IMR-90 (cell line): ENCODE results near the gene TBC1D17. TPM values are rescaled to one million over a fixed set of nuclear protein-coding genes. Genes with fewer than 3 reads are reported as not detected.

Experiments
- ATAC-seq: fragments of 200-7000 bp; cut with Tn5 transposase; 2 replicates; pipeline ENCODE4 v1.9.1; 2020; ENCODE audit warnings: low read depth, mild to moderate bottlenecking, moderate library complexity
- BruUV-seq: library from RNA; stranded (reverse); fragments of 400-500 nt; replicated peaks from 2 replicates; lab custom pipeline; 2021; lab: Mats Ljungman, UMichigan
- CTCF ChIA-PET: fragments of 300-600 bp; formaldehyde crosslinking; extraction: SDS; loops from one replicate; lab custom pipeline; 2021; ENCODE audit warnings: antibody characterized with exemption; lab: Yijun Ruan, JAX
- POLR2A ChIA-PET: fragments of 300-600 bp; sonication (Branson Sonifier 250); formaldehyde crosslinking; loops from one replicate; lab custom pipeline; 2022; ENCODE audit warnings: antibody characterized with exemption; ENCODE audit not compliant: unreplicated experiment; lab: Charles Lee
- DNase-seq: peaks from one replicate; pipeline ENCODE4 v3.0.0; 2013
- H2AFZ ChIP-seq: replicated peaks from 2 replicates; pipeline ENCODE3; 2013; ENCODE audit warnings: low read length, mild to moderate bottlenecking; ENCODE audit not compliant: poor library complexity
- H2AK5ac ChIP-seq: 2 replicates; pipeline ENCODE4 v1.6.1; 2013; ENCODE audit warnings: low read depth, low read length, inconsistent platforms
- H2AK9ac ChIP-seq: replicated peaks from 2 replicates; pipeline ENCODE3; 2013; ENCODE audit warnings: mild to moderate bottlenecking, low read depth, low read length, moderate library complexity; ENCODE audit not compliant: poor library complexity
- H2BK120ac ChIP-seq: 2 replicates; pipeline ENCODE4 v1.6.1; 2013; ENCODE audit warnings: low read depth, low read length, inconsistent platforms
- H2BK15ac ChIP-seq: 3 replicates; pipeline ENCODE4 v1.6.1; 2013; ENCODE audit warnings: low read depth, low read length, inconsistent platforms
- H2BK20ac ChIP-seq: 2 replicates; pipeline ENCODE4 v1.6.1; 2013; ENCODE audit warnings: low read depth, mild to moderate bottlenecking, inconsistent platforms, low read length, moderate library complexity
- H2BK5ac ChIP-seq: 2 replicates; pipeline ENCODE4 v1.6.1; 2013; ENCODE audit warnings: mild to moderate bottlenecking, low read depth, low read length, inconsistent platforms; ENCODE audit not compliant: poor library complexity, severe bottlenecking
- H3K14ac ChIP-seq: replicated peaks from 2 replicates; pipeline ENCODE4 v1.6.1; 2013; ENCODE audit warnings: low read depth, low read length, inconsistent platforms
- H3K18ac ChIP-seq: 2 replicates; pipeline ENCODE4 v1.6.1; 2013; ENCODE audit warnings: low read depth, low read length, control low read depth
- H3K23ac ChIP-seq: 2 replicates; pipeline ENCODE4 v1.6.1; 2013; ENCODE audit warnings: low read depth, low read length, inconsistent platforms
- H3K27ac ChIP-seq: 2 replicates; pipeline ENCODE4 v1.5.1; 2013; ENCODE audit warnings: mild to moderate bottlenecking, control low read depth, low read length; ENCODE audit not compliant: insufficient read depth
- H3K27me3 ChIP-seq: 2 replicates; pipeline ENCODE4 v1.6.1; 2013; ENCODE audit warnings: low read length; ENCODE audit not compliant: control insufficient read depth, insufficient read depth
- H3K36me3 ChIP-seq: 2 replicates; pipeline ENCODE4 v1.6.1; 2013; ENCODE audit warnings: low read length, mixed read lengths; ENCODE audit not compliant: control insufficient read depth, insufficient read depth
- H3K4ac ChIP-seq: 2 replicates; pipeline ENCODE4 v1.6.1; 2013; ENCODE audit warnings: low read depth, low read length, inconsistent platforms
- H3K4me1 ChIP-seq: 2 replicates; pipeline ENCODE4 v1.6.1; 2013; ENCODE audit warnings: low read length, mixed read lengths; ENCODE audit not compliant: control insufficient read depth, insufficient read depth
- H3K4me2 ChIP-seq: 2 replicates; pipeline ENCODE4 v1.6.1; 2013; ENCODE audit warnings: low read depth, mild to moderate bottlenecking, control low read depth, low read length, moderate library complexity
- H3K4me3 ChIP-seq: 2 replicates; pipeline ENCODE4 v1.5.1; 2013; ENCODE audit warnings: low read depth, mild to moderate bottlenecking, control low read depth, low read length, moderate library complexity; ENCODE audit not compliant: insufficient read depth
- H3K56ac ChIP-seq: 2 replicates; pipeline ENCODE4 v1.6.1; 2013; ENCODE audit warnings: low read length, inconsistent platforms; ENCODE audit not compliant: insufficient read depth; ENCODE audit errors: extremely low read depth
- H3K79me1 ChIP-seq, 2 experiments: 2 replicates each; pipeline ENCODE4 v1.6.1; 2013; ENCODE audit warnings: low read length in 2 of 2, inconsistent platforms in 1 of 2, low read depth in 1 of 2
- H3K9ac ChIP-seq: 2 replicates; pipeline ENCODE4 v1.6.1; 2013; ENCODE audit warnings: low read depth, low read length, control low read depth
- H3K9me1 ChIP-seq: 2 replicates; pipeline ENCODE4 v1.6.1; 2013; ENCODE audit warnings: low read length, inconsistent platforms; ENCODE audit not compliant: insufficient read depth
- H3K9me3 ChIP-seq: 2 replicates; pipeline ENCODE4 v1.6.1; 2013; ENCODE audit warnings: low read length; ENCODE audit not compliant: control insufficient read depth, insufficient read depth
- H4K20me1 ChIP-seq: 2 replicates; pipeline ENCODE4 v1.6.1; 2013; ENCODE audit warnings: low read length, inconsistent platforms; ENCODE audit not compliant: insufficient read depth
- H4K5ac ChIP-seq: 2 replicates; pipeline ENCODE4 v1.6.1; 2013; ENCODE audit warnings: mild to moderate bottlenecking, low read depth, low read length, control low read depth
- H4K8ac ChIP-seq, 2 experiments: 2 replicates each; pipeline ENCODE4 v1.6.1; 2013; ENCODE audit warnings: low read depth in 2 of 2, low read length in 2 of 2, control low read depth in 1 of 2, inconsistent platforms in 1 of 2
- H4K91ac ChIP-seq: 2 replicates; pipeline ENCODE4 v1.6.1; 2013; ENCODE audit warnings: low read depth, low read length, inconsistent platforms; ENCODE audit not compliant: insufficient read depth
- FOS ChIP-seq: fragments of 150-350 bp; IDR thresholded peaks from 2 replicates; pipeline ENCODE4 v1.6.1; 2016; ENCODE audit warnings: low read depth, low read length
- MAFK ChIP-seq: IDR thresholded peaks from 2 replicates; pipeline ENCODE4 v1.6.1; 2012; ENCODE audit warnings: low read depth, low read length, improper control_type of control experiment
- MXI1 ChIP-seq: IDR thresholded peaks from 2 replicates; pipeline ENCODE4 v1.6.1; 2012; ENCODE audit warnings: low read depth, mild to moderate bottlenecking, low read length, moderate library complexity, borderline replicate concordance
- RCOR1 ChIP-seq: IDR thresholded peaks from 2 replicates; pipeline ENCODE4 v1.6.1; 2012; ENCODE audit warnings: mild to moderate bottlenecking, low read length, improper control_type of control experiment; ENCODE audit not compliant: insufficient replicate concordance
- whole genome bisulfite sequencing, 2 experiments: methylation state at CpG; one replicate each; pipeline versions ENCODE4 v1.1.5 to v1.1.7; 2013; ENCODE audit warnings: missing lambda C conversion rate in 2 of 2; ENCODE audit not compliant: insufficient read length in 1 of 2; ENCODE audit errors: extremely low coverage in 2 of 2; 5-methylcytosine and 5-hydroxymethylcytosine counted together
- dilution Hi-C: fragments of 300-500 bp; cut with HindIII; formaldehyde crosslinking; loops from one replicate; pipeline ENCODE4 v1.14.3; 2018; ENCODE audit warnings: low sequenced_read_pairs; ENCODE audit not compliant: unreplicated experiment
- in situ Hi-C: fragments of 300-500 bp; cut with MboI; formaldehyde crosslinking; loops from 3 replicates; pipeline ENCODE4 v1.14.3; 2019; ENCODE audit warnings: low sequenced_read_pairs, inconsistent platforms, mixed read lengths
- intact Hi-C: fragments of 100-400 bp; cut with micrococcal nuclease; formaldehyde crosslinking; loops from 2 replicates; pipeline ENCODE4 v1.10.0; 2022
- polyA plus RNA-seq, 3 experiments: library from polyadenylated mRNA; depleted of rRNA; stranded (reverse); fragments of >200 nt; gene quantifications; 2 replicates each; pipeline ENCODE4 v1.2.3, GENCODE V29; 2012; ENCODE audit warnings: low replicate concordance in 1 of 3
- total RNA-seq: library from RNA; depleted of rRNA; stranded (reverse); fragments of >200 nt; gene quantifications from 2 replicates; pipeline ENCODE4 v1.2.3, GENCODE V29; 2012

TBC1D17 gene
- total and polyA plus RNA-seq, 2 of the 4 experiments (the other 2 are of a cell fraction), result 1.1 to 27.8 TPM

- Histone ChIP-seq H3K9me1 (peaks cover 3% of the 10 kb centered on the region; the same call in 1 of the 2 replicates), H3K36me3 (peaks cover 60% of the 10 kb centered on the region), H3K56ac (no peak overlapping the region), H3K4ac (no peak overlapping the region), H4K8ac (no peak overlapping the region), H3K27me3 (no peaks in the 10 kb centered on the region), H3K18ac (no peak overlapping the region), H4K5ac (no peak overlapping the region), H2AK5ac (no peak overlapping the region), H3K14ac (no peak overlapping the region), H3K9ac (no peak overlapping the region), H4K20me1 (peaks cover 23% of the 10 kb centered on the region), H2AK9ac (no peak overlapping the region), H3K23ac (no peak overlapping the region), H3K4me2 (no peak overlapping the region), H2BK20ac (no peak overlapping the region), H3K4me3 (no peak overlapping the region), H3K9me3 (no peaks in the 10 kb centered on the region), H2BK120ac (no peak overlapping the region), H3K4me1 (no peaks in the 10 kb centered on the region), H3K27ac (no peak overlapping the region), H2AFZ (no peak overlapping the region), H3K79me1 (peaks cover 3 to 41% of the 10 kb centered on the region in 2 experiments), H4K91ac (no peak overlapping the region), H2BK5ac (no peak overlapping the region), H2BK15ac (no peak overlapping the region)
- ATAC-seq (no peak), DNase-seq (no peak)
- WGBS, 2 experiments, result 98% methylated on average over 8 of the region's 18 CpGs; no CpG with 5 or more reads in 1 of the 2 experiments
- dilution Hi-C loops, result no loop called here
- intact Hi-C loops, result no loop called here
- TF ChIP-seq FOS (no peak), MXI1 (no peak), RCOR1 (no peak), MAFK (no peak)
- in situ Hi-C loops, result no loop called here
- BruUV-seq, result no TSS peak
- ChIA-PET CTCF (no interaction called here), POLR2A (no interaction called here)
Observed at GRCh38 chr19:49829721-49830120, 47.8 kb upstream of the TBC1D17 start.
